ENCODE data around the gene SPATA31C1.

GRCh38 chr9:87880683-87881082 is 37.1 kb upstream of the SPATA31C1 start:
- TF ChIP-seq POLR2A (IDR thresholded peaks at IDR 0.05; ENCODE audit: low read depth, low read length) (no peak), TAF1 (IDR thresholded peaks at IDR 0.05; ENCODE audit: borderline replicate concordance, low read depth, low read length) (no peak)
